H7 (cell line): ENCODE data around the gene C4orf36. TPM values are rescaled to one million over a fixed set of nuclear protein-coding genes. Genes with fewer than 3 reads are reported as not detected.

Experiments
- total RNA-seq: library from RNA; depleted of rRNA; stranded (reverse); fragments of >200 nt; shearing (Covaris generic); gene quantifications from 2 replicates; pipeline ENCODE4 v1.2.3, GENCODE V29; 2014; rRNA removed

C4orf36 gene
- total RNA-seq, 1 experiment from 2014 or later, result 0.97 TPM

Other genes with a start within 250 kb of the C4orf36 start
- gene SLC10A6, start 43.0 kb downstream of the C4orf36 start, total RNA-seq, result not detected in 2 replicates
- gene AFF1, start 42.6 kb upstream of the C4orf36 start, total RNA-seq, result 27.6 and 42.4 TPM in 2 replicates